Activated T-cell treated with anti-CD3 and anti-CD28 coated beads, Interleukin-2, amount 50 U/mL, for 1 hour (primary cell): Measurements from ENCODE around the gene CEBPB.
"Not testable (repeated sequence)": the region's sequence is repeated elsewhere in the genome, so short reads cannot be mapped to it uniquely, and the experiment has no call there.

Experiments
- DNase-seq: peaks from one replicate; pipeline ENCODE4 v3.0.0-alpha.2; 2020

Gene CEBPB

DNA sequence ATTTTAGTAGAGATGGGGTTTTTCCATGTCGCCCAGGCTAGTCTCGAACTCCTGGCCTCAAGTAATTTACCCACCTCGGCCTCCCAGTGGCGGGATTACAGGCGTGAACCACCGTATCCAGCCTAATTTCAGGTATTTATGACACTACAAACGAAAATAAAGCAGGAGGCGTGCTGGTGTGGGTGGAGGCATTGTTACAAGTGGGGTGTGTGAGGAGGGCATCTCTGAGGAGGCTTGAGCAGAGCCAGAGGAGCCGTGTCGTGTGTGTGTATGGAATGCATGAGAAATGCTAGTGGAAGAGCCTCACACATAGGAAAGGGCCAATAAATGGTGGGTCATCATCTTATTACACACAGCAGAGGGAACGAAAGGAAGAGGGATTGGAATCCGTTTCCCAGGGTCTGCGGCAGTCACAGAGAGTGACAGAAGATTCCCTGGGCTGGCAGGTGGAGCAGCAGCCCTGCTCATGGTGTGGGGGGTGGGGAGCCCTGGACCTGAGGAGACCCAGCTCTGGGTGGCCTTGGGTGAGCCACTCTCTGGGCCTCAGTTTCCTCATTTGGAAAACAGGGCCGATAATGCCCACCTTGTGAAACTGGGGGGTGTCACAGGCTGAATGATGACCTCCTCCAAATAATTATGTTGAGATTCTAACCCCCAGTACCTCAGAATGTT is 19.9 kb upstream of the CEBPB start:
- DNase-seq: no peak

DNA sequence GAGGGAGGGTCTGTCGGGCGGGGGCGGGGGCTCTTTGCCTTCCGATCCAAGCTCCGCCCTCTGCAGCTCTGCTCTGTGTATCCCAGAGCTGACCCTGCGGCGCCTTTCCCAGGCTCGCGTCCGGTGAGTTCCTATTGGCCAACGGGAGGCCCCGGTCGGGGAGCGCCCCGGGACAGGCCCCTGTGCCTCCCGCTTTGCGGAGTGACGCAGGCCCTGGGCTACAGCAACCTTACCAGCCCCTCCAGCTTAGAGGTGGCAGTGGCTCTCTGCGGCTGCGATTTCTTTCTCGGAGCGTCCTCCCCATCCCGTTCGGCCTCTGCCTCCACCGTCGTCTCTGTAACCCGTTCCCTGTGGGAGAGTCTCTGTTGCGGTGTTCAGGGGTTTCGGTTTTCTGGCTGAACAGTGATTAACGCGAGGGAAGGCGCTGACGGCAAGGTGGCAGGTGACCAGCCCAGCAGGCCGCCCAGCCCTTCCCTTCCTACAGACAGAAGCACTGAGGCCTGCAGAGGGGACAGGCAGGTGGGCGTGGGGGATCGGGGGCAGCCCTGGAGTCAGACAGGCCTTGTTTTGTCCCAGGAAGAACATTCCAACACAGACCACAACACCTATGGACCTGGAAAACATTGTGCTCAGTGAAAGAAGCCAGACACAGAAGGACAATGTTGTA is 18.1 kb upstream of the CEBPB start:
- no peak for DNase-seq

DNA sequence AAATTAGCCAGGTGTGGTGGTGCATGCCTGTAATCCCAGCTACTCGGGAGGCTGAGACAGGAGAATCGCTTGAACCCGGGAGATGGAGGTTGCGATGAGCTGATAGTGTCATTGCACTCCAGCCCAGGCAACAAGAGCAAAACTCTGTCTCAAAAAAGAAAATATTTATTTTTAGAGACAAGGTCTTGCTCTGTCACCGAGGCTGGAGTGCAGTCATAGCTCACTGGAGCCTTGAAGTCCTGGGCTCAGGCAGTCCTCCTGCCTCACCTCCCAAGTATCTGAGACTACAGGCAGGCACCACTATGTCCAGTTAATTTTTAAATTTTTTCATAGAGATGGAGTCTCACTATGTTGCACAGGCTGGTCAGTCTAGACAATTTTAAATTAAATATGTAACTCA is 16.2 kb upstream of the CEBPB start:
- DNase-seq: no peak

DNA sequence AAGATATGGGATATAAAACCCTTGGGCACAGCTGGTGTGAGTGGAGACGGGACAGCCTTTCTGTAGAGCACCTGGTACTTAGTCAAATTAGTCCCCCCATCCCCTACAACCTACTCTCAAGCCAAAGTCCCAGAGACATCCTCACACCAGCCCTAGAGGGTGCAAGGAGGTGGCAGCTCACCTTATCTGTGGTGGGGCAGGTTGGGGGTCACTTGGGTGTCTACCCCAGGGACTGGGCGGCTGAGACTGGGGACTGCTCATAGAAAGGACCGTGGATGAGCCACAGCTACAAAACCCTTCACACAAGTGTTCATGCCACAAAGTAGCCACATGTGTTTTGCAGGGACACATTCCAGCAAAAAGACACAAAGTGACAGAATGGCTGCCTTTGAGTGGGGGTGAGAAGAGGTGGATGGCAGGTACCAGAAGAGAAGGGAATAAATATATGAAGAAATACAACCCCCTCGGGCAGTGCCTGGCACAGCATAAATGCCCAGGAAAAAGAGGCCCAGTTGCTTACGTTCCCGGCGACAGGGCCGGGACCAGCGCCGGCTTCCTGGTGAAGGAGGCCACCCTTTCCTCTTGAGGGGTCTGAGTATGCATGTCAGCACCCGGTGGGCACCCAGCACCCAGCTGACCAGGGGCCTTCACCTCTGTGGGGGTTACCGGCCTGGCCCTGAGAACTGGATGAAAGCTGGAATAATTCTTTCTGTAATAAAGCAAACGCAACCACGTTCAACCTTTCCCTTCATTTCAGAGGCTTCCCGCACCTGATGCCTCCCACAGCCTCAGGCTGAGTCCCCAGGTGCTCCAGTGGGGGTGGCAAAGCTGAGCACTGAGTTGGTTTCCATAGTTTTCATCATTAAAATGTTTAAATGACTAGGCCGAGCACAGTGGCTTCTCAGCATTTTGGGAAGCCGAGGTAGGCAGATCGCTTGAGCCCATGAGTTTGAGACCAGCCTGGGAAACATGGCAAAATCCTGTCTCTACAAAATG is 14.4 kb upstream of the CEBPB start:
- no peak for DNase-seq

DNA sequence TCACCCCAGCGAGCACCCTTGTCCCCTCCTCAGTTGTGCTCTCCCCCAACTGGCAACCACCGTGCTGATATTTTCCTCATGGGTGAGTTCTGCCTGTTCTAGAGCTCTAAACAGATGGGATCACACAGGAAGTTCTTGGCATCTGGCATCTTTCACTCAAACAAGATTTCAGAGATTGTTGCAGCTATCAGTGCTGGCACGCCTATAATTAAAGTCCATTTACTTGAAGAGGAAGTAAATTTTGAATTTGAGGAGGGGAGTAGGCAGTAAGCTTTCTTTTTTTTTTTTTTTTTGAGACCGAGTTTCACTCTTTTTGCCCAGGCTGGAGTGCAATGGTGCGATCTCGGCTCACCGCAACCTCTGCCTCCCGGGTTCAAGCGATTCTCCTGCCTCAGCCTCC is 12.0 kb upstream of the CEBPB start:
- DNase-seq: not testable (repeated sequence)

DNA sequence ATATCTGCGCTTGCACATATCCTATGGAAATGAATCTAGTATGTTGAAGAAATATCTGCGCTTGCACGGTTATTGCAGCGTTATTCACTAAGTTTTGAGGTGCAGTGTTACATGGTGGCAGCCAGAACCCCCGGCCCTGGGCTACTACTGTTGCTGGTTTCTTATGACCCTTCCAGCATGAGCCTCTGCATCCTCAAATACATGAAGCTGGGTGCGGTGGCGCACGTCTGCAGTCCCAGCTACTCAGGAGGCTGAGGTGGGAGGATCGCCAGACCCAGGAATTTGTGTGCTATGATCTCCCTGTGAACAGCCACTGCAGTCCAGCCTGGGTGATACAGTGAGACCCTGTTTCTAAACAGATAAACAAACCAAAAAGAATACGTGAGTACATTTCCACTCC is 9.3 kb upstream of the CEBPB start:
- no peak for DNase-seq

DNA sequence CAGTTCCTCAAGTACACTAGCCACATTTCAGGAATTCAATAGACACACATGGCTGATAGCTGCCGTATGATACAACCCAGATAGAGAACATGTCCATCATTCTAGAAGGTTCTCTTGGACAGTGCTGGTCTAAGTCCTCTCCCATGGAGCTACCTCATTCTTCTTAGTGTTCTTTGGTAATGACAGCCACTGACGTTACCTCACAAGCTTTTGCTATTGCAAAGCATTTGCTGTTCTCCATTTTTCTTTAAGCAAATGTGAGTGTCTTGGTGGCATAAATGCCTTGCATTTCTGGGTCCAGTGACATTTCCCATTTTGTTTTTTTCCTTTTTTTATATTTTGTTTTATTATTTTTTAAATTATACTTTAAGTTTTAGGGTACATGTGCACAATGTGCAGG is 8.3 kb upstream of the CEBPB start:
- no peak for DNase-seq

DNA sequence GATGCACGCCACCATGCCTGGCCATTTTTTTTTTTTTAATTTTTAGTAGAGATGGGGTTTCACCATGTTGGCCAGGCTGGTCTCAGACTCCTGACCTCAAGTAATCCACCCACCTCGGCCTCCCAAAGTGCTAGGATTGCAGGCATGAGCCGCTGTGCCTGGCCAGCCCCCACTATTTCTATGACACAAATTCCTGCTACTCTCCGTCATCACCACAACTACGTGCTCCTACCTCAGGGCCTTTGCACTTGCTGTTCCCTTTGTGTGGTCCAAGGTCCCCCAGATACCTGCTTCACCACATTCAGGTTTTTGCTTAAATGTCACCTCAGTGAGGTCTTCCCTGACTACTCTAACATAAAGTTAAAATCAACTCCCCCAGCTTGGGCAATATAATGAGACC is 5.2 kb upstream of the CEBPB start:
- DNase-seq: no peak

DNA sequence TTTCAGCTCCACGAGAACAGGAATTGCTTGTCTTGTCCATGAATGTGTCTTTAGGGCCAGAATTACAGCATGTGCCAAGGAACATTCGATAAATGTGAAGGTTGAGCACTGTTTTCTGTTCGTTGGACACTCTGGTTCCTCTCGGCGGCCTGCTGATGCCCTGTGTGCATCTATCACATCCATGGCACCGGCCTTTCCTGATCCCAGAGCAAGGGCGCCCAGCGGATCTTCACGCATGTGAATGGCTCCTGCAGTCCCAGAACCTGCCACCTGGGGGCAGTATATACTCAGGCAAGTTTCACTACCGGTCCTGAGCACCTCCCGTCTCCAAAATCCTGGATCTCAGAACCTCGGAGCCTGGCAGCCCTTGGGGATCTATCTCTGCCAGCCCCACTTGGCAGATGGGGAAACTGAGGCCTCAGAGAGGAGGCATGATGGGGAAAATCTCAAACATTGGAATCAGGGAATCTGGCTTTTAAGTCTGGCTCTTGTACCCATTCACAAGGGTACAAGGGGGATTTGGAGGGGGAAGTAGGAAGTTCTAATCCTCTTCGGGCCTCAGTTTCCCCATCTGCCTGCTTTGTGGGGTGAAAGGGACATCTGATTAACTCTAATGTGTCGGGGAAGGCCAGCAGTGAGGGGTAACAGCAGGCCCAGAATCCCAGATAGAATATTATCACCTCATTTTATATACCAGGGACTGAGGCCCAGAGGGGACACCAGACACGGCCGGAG is 4.3 kb upstream of the CEBPB start:
- DNase-seq: peak; percentile 91

DNA sequence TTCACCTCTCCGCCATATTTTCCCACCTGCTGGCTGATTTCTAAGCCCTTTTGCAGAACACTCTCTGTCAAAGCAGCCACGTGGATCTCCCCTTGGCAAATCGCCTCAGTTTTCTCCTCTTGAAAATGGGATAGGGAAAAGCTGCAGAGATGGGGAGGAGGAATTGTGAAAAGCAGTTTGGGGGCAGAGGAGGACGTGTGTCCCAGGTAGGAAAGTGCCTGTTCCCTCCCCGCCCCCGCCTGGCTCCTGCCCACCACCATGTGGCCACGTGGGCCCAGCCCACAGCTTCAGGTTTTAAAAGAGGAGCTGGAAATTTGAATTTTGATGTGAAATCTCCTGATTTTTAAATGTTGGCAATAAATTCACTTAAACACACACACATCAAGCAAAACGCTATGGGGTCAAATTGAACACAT is 3.6 kb upstream of the CEBPB start:
- DNase-seq: no peak

DNA sequence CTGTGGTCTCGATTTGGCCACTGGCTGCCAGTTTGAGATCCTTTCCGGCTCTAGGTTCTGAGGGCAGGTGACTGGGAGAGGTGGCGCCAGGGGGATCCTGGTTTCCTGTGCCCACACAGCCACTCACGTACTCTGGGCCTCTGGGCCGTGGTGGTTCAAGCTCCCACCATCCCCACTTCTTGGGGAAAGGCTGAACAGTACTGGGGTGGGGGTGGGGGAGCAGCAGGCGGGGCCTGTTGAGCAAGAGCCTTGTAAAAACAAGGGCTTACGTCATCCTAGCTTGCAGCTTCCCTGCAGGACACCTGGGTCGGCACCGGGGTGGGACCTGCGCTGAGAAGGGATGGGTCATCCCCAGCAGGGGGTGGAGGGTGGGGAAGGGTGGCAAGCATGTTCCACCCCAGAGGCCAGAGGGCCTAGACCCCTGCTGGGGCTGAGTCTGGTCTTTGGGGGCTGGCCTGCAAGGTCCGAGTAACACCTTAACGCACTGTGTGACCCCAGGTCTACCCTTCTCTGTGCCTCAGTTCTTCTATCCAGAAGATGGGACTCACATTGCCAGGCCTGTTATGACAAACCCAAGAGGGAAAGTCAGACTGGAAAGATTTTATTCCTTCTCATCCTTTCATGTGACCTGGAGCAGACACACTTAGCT is 3.1 kb upstream of the CEBPB start:
- no peak for DNase-seq

DNA sequence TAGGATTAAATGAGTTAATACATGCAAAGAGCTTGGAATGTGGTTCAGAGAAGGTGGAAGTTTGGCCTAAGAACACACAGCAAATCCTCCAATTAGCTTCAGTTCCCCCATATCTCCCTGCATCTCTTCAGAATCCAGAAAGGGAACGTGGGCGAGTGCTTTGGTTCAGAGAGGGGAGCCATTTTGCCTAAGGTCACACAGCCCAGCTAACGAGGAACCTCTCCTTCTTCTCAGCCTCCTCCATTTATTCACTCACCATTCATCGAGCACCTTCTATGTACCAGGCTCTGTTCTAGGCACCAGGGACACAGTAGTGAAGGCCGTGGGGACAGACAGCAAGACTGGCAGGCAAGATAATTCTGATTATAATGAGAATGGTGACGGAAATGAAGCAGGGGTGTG is 2.3 kb upstream of the CEBPB start:
- DNase-seq: no peak

DNA sequence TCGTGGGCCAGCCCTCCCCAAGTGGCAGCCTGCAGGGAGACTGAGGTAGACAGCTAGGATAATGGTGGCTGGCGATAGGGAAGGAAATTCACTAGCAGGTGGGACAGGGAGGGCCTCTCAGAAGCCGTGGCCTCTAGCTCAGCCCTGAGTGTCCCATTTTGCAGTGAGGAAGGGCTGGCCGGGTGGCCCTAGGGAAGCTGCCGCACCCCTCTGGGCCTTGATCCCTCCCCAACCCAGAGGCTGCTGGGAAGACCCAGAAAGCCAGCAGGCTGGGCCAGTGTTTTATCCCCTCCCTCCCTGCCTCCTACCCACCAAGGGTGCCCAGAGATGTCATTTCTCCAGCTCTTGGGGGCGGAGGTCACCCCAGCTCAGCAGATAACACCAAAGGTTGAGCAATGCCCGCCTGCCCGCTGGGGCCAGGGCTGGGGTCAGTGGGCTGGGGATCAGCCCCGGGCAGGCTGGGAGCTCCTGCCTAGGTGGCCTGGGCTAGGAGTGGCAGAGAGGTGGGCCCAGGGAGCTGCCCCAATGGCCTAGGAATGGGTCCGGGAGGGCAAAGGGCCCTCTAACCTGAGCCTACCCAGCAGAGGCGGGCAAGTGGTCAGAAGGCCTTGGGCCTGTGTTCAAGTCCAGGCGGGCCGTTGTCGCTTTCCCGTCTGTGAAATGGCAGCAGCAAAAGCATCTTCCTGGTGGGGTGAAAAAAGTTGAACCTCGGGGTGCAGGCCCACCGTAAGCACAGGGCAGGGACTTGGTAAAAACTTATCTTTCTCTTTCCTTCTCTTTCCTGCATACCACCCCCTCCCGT is 1.6 kb upstream of the CEBPB start:
- no peak for DNase-seq

DNA sequence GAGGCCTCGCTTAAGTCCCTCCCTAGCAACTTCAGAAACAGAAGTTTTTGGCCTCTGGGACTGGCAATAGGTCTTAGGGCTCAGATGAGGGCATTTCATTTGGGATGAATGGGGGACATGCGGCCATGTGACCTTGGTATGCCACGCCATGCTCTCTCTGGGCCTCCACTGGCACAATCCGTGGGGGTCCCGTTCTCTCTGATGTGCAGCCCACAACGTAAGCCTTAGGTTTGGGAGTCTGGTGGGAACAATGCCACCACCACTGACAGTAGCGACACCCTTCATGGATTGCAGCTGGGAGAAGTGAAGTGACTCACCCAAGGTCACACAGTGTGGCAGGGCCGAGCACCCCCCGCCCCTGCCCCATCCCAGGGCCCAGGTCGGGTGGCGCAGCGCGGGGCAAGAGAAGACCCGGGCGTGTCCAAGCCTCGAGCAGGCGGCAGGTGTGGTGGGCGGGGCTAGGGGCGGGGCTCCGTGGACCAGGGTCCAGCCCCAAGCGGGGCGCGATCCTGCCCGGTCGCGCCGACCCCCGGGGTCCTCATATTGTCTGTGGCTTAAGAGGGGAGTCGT is 864 bp upstream of the CEBPB start:
- DNase-seq: no peak

DNA sequence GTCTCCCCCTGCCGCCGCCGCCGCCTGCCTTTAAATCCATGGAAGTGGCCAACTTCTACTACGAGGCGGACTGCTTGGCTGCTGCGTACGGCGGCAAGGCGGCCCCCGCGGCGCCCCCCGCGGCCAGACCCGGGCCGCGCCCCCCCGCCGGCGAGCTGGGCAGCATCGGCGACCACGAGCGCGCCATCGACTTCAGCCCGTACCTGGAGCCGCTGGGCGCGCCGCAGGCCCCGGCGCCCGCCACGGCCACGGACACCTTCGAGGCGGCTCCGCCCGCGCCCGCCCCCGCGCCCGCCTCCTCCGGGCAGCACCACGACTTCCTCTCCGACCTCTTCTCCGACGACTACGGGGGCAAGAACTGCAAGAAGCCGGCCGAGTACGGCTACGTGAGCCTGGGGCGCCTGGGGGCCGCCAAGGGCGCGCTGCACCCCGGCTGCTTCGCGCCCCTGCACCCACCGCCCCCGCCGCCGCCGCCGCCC is 474 bp downstream of the CEBPB start:
- DNase-seq: peak; percentile 72

DNA sequence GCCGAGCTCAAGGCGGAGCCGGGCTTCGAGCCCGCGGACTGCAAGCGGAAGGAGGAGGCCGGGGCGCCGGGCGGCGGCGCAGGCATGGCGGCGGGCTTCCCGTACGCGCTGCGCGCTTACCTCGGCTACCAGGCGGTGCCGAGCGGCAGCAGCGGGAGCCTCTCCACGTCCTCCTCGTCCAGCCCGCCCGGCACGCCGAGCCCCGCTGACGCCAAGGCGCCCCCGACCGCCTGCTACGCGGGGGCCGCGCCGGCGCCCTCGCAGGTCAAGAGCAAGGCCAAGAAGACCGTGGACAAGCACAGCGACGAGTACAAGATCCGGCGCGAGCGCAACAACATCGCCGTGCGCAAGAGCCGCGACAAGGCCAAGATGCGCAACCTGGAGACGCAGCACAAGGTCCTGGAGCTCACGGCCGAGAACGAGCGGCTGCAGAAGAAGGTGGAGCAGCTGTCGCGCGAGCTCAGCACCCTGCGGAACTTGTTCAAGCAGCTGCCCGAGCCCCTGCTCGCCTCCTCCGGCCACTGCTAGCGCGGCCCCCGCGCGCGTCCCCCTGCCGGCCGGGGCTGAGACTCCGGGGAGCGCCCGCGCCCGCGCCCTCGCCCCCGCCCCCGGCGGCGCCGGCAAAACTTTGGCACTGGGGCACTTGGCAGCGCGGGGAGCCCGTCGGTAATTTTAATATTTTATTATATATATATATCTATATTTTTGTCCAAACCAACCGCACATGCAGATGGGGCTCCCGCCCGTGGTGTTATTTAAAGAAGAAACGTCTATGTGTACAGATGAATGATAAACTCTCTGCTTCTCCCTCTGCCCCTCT is 1.1 kb downstream of the CEBPB start:
- DNase-seq: peak; percentile 75

DNA sequence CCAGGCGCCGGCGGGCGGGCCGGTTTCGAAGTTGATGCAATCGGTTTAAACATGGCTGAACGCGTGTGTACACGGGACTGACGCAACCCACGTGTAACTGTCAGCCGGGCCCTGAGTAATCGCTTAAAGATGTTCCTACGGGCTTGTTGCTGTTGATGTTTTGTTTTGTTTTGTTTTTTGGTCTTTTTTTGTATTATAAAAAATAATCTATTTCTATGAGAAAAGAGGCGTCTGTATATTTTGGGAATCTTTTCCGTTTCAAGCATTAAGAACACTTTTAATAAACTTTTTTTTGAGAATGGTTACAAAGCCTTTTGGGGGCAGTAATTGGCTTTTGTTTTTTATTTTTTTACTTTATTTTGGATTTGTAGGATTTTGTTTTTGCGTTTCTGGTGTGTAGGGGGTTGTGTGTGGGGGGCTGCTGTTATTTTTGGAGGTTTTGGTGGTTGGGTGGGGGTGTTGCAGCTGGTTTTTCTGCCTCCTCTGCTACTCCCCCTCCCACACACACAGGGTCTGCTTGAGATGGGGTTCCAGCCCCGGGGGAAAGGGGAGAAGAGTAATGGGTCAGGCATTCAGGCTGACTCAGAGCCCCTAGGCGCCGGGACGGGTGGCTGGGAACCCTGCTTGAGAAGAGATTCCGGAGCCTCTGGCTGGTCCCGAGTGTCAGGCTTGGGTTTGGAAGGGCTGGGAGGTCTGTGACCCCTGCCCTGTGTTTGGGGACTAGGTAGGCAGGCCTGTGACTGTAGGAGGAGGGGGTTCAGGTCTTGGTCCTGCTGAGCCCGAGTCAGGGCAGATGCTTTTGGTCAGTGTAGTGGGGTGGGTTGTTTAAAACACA is 2.0 kb downstream of the CEBPB start:
- DNase-seq: peak; percentile 74

DNA sequence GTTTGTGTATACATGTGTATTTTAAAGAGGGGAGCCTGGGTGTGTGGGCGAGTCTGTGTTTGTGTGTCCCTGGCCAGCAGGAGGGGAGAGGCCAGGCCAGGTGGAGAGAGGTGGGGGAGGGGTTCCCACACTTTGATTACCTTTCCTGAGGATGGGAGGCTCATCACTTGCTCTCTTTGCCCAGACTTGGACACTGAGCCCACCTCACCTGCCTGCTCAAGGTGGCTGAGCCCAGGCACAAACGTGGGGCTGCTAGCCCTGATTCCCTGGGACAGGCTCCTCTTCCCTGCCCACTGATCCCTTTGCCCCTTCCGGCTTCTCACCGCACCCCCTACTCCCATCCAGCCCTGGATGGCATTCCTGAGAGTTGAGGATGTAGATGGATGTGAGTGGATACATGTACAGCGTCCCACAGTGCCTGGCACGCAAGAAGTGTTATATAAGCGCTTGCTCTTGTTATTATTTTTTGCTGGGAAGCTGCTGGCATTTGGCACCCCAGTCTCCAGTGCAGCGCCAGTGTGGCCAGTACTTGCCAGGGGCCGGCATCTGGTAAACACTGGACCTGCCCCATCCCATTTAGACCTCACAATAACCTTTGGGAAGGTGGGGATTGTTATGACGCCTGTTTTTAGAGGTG is 2.7 kb downstream of the CEBPB start:
- no peak for DNase-seq
